GM18511 (cell line): ENCODE measurements around the gene PTBP1.
A peak's percentile ranks its signal among the peaks of the same experiment; 100 is the strongest.

Experiments used
- ATAC-seq: cut with Tn5 transposase; IDR thresholded peaks from one replicate; pipeline ENCODE4 v1.9.1; 2021; ENCODE audit warnings: mild to moderate bottlenecking, moderate library complexity; ENCODE audit not compliant: unreplicated experiment

The PTBP1 gene

DNA sequence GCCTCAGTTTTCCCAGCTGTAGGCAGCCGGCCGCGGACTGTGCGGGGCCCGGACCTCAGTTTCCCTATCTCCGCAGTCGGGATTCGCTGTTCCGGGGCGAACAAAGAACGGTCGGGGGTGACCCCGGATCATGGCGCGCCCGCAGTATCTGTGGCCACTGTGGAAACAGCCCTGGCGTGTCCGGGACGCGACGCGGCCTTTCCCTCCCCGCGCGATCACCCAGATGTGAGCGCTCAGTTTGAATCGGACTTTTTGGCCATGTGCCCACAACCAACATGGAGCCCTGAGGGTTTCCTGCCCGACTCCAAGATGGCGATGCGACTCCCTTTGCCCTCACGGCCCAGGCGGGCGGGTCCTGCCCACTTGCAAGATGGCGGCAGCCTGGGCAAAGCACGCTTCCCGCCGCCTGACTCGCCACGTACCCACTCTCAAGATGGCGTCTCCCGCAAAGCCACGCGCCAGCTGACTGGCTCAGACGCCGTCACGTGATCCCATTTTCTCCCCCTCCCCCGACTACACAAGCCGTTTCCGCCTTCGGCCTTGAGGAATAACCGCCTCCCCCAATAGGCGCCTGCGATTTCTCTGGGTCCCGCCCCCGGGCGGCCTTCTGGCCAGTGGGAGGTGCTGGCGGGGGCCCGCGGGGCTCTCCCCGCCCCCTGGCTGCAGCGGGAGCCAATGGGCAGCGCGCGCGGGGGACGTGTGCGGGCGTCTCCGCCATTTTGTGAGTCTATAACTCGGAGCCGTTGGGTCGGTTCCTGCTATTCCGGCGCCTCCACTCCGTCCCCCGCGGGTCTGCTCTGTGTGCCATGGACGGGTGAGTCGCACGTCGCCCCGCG lies at the start of gene PTBP1:
PTBP1 (plus strand) TSS at position 761 of the 836 bp plus-strand sequence; CDS start at position 807, 46 bp downstream.
- ATAC-seq: peak; percentile 81

DNA sequence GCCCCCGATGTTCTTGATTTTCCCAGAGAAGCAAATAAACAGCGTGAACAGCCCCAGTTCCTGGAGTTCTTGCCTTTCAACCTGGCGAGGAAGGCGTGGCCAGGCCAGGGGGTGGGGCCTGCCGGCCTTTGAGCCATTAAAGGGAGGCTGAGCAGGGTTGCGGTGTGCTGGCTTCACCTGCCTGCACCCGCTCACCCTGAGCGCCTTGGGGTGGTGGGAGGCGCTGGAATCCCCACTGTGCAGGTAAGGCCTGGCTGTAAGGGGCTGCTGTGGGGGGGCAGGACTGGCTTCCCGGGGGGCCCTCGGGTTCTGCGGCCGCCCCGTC lies 49.0 kb upstream of the PTBP1 start:
- no peak for ATAC-seq

DNA sequence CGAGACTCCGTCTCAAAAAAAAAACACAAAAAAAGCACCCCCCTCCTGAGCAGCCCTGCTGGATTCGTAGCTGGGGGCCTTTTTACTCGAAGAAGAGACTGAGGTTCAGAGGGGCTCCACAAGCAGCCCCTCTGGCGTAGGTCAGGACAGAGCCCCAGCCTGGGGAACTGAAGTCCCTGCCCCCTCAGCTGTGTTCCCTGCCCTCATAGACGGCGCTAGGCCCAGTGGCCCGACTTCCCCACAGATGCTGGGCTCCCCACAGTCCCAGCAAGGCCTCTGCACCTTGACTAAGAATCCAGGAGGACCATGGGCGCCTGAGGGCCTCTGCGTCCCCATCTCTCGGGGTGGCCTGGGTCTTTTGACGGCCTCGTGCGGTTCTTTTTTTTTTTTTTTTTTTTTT lies 47.4 kb upstream of the PTBP1 start:
- ATAC-seq: no peak

DNA sequence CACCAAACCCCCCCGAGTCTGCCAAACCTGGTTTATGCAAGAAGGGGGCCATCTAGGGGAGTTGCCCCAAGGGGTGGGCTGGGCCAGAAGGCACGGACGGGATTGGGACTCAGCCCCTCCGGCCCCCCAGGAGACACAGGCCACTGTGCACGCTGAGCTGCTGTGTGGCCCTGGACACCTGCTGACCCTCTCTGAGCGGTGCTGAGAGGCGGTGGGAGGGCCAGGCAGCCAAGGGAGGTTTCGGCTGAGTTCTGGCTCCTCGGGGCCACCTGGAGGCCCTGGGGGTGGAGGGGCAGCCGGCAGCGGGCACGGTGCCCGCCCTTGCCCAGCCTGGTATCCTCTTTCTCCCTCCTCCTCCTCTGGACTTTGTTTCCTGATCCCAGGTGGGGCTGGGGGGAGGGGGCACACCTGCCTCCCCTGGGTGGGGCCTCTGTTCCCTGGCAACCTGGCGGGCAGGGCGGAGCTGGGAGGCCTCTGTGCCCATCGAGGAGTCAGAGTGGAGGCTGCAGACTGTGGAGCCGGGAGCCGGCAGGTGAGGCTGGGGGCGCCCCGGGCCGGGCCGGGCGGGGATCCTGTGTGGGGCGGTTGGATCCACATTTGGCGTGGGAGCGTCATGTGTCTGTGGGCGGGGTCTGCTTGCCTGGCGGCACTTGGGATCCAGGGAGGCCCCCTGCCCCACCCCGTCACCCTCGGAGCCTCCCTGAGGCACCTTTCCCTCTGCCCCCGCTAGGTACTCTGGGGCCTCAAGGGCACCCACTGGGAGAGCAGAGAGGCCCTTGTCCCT lies 46.4 kb upstream of the PTBP1 start, which contains the start of gene MISP:
MISP (plus strand) TSS at position 473 of the 784 bp plus-strand sequence. CDS start 5,835 bp downstream, outside the sequence.
- ATAC-seq: no peak

GRCh38 chr19:751501-752341 lies 45.5 kb upstream of the PTBP1 start:
- ATAC-seq: no peak

DNA sequence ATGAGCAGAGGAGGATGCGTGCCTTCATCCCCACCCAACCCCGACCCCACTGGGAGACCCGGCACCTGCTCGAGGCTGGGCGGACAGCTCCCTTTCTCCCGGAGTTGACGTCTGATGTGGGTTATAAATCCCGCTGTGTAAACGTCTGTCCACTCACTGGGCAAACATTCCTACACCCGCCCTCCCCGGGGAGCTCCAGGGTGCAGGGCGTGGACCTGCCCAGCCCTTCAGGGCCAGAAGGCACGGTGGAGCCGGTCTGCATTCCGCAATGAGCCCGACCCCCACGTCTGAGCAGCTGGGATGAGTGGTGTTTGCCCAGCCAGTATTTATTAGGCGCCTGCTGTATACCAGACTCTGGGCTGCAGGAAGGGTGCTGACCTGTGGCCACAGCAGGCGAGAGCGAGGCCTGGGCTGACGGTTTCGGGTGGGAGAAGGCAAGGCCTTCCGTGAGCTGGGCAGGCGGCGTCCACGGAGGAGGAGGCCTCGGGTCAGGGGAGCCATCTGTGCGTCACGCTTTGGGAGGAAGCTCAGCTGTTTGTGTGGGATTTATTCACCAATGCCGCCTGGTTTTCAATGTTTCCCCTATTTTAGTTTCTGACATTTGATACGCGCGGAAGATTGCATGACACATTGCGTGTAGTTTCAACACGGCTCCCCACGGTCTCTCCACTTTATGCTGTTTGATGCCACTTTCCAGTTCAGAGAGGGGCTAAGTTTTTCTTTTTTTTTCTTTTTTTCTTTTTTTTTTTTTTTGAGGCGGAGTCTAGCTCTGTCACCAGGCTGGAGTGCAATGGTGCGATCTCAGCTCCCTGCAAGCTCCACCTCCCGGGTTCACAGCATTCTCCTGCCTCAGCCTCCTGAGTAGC lies 44.4 kb upstream of the PTBP1 start:
- no peak for ATAC-seq

DNA sequence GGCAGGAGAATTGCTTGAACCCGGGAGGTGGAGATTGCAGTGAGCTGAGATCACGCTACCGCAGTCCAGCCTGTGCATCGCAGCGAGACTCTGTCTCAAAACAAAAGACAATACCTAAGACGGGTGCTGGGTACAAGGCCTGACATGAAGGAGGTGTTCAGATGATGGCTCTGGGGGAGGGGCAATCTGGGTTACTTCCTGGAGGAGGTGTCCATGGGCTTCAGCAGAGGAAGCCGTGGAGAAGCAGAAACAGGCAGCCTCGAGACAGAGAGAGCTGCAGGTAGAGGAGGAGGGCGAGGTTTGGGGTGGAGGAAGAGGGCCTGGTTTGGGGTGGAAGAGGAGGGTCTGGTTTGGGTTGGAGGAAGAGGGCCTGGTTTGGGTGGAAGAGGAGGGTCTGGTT lies 42.7 kb upstream of the PTBP1 start:
- ATAC-seq: no peak

- no peak for ATAC-seq
Measured at GRCh38 chr19:755063-755462, 42.2 kb upstream of the PTBP1 start.

GRCh38 chr19:756236-756635 lies 41.0 kb upstream of the PTBP1 start:
- no peak for ATAC-seq

DNA sequence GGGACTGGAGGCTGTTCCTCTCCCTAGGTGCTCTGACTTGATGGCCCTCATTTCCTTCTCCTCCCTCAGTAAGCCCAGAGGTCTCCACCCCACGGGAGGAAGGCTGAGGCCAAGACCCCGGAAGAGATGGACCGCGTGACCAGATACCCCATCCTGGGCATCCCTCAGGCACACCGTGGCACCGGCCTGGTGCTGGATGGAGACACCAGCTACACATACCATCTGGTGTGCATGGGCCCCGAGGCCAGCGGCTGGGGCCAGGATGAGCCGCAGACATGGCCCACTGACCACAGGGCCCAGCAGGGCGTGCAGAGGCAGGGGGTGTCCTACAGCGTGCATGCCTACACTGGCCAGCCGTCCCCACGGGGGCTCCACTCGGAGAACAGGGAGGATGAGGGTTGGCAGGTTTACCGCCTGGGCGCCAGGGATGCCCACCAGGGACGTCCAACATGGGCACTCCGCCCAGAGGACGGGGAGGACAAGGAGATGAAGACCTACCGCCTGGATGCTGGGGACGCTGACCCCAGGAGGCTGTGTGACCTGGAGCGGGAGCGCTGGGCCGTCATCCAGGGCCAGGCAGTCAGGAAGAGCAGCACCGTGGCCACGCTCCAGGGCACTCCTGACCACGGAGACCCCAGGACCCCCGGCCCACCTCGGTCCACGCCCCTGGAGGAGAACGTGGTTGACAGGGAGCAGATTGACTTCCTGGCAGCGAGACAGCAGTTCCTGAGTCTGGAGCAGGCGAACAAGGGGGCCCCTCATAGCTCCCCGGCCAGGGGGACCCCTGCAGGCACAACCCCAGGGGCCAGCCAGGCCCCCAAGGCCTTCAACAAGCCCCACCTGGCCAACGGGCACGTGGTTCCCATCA lies 40.2 kb upstream of the PTBP1 start:
- no peak for ATAC-seq

GRCh38 chr19:757811-758668 lies 39.2 kb upstream of the PTBP1 start:
- no peak for ATAC-seq

- ATAC-seq: no peak
Measured at GRCh38 chr19:763181-763580, 34.1 kb upstream of the PTBP1 start.

DNA sequence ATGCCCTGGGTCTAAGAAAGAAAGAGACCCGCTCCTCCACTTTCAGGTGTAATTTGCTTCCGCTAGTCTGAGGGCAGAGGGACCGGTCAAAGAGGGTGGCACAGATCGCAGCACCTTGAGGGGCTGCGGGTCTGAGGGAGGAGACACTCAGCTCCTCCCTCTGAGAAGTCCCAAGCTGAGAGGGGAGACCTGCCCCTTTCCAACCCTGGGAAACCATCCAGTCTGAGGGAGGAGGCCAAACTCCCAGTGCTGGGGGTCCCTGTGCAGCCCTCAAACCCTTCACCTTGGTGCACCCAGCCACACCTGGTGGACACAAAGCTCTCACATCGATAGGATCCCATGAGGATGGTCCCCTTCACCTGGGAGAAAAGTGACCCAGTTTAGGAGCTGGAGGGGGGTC lies 33.4 kb upstream of the PTBP1 start:
- no peak for ATAC-seq

DNA sequence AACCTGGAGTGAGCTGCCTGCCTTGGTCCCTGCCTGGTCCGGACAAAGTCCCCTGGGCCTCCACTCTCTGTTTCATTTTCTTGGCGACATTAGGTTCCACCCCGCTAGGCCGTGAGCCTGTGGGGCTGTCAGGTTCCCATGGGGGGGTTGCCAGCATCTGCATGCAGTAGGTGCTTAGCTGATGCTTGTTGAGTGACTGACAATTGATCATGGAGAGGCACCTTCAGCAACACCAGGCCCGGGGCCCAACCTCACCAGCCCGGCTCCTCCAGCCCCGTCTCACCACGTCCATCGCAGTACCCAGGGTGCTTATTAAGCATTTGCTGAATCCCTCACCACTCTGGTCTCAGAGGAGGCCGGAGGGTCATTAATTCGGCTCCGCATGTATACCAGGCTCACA lies 33.0 kb upstream of the PTBP1 start:
- no peak for ATAC-seq

DNA sequence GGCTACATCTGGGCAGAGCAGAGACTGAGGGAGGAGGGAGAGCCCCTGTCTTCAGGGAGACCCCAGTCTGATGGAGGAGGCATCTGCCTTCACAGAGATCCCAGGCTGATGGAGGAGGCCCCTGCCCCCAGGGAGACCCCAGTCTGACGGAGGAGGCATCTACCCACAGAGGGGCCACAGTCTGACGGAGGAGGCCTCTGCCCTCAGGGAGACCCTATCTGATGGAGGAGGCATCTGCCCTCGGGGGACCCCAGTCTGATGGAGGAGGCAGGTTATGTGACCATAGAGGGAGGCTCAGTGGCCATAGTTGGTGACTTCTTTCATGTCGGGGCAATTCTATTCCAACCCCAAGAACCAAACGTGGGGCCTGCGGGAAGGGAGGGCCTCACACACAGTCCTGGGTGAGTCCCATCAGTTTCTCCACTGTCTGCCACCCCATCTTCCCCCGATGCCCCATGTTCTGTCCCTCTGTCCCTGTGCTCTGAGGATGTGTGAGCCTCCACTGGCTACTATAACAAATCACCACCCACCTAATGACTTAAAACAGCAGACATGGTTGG lies 32.0 kb upstream of the PTBP1 start:
- no peak for ATAC-seq

DNA sequence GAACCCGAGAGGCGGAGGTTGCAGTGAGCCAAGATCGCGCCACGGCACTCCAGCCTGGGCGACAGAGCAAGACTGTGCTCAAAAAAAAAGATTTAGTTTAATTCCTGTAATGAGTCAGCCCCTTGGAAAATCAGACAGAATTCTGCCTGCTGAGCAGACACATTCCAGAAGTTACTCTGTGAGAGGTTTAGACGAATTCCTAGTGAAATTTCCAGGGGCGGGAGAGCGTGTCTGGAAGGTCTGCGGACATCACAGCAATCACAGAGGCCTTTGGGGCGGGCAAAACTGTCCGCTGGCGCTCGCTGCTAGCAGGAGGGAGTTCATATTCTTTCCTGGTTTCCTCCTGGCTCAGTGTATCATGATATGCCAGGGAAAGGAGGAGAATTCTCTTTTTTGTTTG lies 28.8 kb upstream of the PTBP1 start:
- ATAC-seq: no peak

DNA sequence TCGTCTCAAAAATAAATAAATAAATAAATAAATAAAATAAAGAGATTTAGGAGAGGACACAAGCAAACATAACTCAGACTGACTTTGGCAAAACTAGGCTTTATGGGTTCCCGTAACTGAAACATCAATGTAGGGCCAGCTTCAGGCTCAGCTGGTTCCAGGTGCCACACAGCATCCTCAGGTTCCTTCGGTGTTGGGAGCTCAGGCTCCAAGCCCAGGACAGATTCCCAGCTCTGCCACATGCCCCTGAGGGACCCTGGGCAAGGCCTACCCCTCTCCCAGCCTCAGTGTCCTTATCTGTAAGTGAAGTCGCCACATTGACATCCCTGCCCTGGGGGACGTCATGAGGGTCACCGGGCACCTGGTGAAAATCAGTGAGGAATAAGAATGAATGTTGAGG lies 27.6 kb upstream of the PTBP1 start:
- ATAC-seq: no peak

GRCh38 chr19:771332-771785 lies 25.9 kb upstream of the PTBP1 start:
- no peak for ATAC-seq
